Measurements from ENCODE around the gene BCAP31.

- TF ChIP-seq EZH2 (IDR thresholded peaks at IDR 0.05; ENCODE audit: low read length, missing control alignments) (no peak), CTCF (conservative IDR thresholded peaks at IDR 0.05 in 1 of 2, IDR thresholded peaks at IDR 0.05 in 1 of 2; ENCODE audit: low read depth in 1 of 2, low read length in 2 of 2) (no peak)
These were observed 1.7 kb upstream of the BCAP31 start for GRCh38 chrX:153725832-153726285.
